Thoracic aorta (tissue), 2 donors: Measurements from ENCODE around the gene SERINC1. TPM values are rescaled to one million over a fixed set of nuclear protein-coding genes. Genes with fewer than 3 reads are reported as not detected.
"Not testable (repeated sequence)": the region's sequence is repeated elsewhere in the genome, so short reads cannot be mapped to it uniquely, and the experiment has no call there.

Source experiments
- ATAC-seq: fragments of 150-250 bp; one replicate; pipeline ENCODE4 v1.8.0; 2017; ENCODE audit warnings: low read depth; ENCODE audit not compliant: insufficient number of reproducible peaks, low FRiP score
- DNase-seq: peaks from one replicate; pipeline ENCODE4 v3.0.0-alpha.2; 2020; ENCODE audit warnings: low spot score
- H3K27ac ChIP-seq, 2 donors: fragments of 200-600 bp; sonication (generic); 1 replicate in 1 of 2; 2 replicates in 1 of 2; pipeline ENCODE4 v1.5.1; 2016; ENCODE audit warnings: mild to moderate bottlenecking in 2 of 2, moderate library complexity in 2 of 2
- H3K27me3 ChIP-seq: fragments of 200-600 bp; sonication (generic); replicated peaks from 2 replicates; pipeline ENCODE4 v1.6.0; 2016; ENCODE audit warnings: mild to moderate bottlenecking; ENCODE audit not compliant: insufficient read depth
- H3K36me3 ChIP-seq: fragments of 200-600 bp; sonication (generic); one replicate; pipeline ENCODE4 v1.5.1; 2016
- H3K4me1 ChIP-seq, 2 donors: fragments of 200-600 bp; sonication (generic); 1 replicate in 1 of 2; 2 replicates in 1 of 2; pipeline versions ENCODE4 v1.5.1 to v1.6.0; 2016; ENCODE audit warnings: low read depth in 2 of 2, mild to moderate bottlenecking in 1 of 2; ENCODE audit not compliant: control insufficient read depth in 1 of 2
- H3K4me3 ChIP-seq: fragments of 200-600 bp; sonication (generic); 2 replicates; pipeline ENCODE4 v1.5.1; 2016; ENCODE audit warnings: mild to moderate bottlenecking
- H3K9me3 ChIP-seq: fragments of 200-600 bp; sonication (generic); 2 replicates; pipeline ENCODE4 v1.5.1; 2016
- CTCF ChIP-seq: fragments of 200-600 bp; sonication (generic); IDR thresholded peaks from one replicate; pipeline ENCODE4 v1.5.1; 2019; ENCODE audit warnings: antibody characterized with exemption
- total RNA-seq, 2 donors: library from RNA; depleted of rRNA; stranded (reverse); fragments of >200 nt; gene quantifications; one replicate each; pipeline versions ENCODE4 v1.1.0 to v1.2.3, GENCODE V29; 2016

SERINC1 gene
- 100 to 1,000 TPM; 248 to 258 TPM for total RNA-seq

DNA sequence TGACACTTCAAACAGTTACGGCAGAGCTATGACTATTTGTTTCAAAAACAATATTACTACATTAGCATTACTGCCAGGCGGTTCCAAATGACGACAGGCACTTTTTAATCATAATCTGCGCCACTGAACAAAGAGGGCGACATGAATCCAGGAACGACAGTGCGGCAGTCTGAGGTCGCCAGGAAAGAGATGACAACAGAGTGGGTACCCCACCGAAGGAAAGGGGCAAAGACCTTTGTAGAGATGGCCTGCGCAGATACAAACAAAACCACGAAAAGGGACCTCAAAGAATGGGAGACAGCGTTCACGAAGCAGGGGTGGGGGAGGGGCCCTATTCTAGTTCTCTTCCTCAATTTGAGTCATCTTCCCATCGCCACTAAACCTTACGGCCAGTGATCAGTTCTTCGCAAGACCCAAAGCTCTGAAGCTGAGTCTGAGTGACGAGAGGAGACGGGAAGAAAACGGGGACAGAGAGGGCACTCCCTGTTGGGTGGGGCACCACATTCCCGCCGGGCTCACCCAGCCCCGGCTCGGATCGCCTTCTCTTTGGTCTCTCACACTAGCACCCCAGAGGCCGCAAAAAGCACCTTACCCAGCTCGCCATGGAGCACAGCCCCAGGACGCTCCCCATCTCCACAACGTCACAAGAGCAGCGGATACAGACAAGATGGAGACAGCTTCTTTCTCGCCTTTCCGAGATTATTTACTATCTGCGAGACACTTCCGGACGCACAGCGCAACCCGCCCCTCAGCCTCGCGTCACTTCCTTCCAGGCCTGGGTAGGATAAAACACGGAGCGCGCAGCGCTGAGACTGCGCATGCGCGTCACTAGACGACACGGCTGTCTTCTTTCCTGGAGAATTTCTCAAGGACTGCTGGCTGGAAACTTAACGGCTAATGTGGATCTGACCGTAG lies at the start of gene SERINC1:
Gene SERINC1 (minus strand): TSS at position 701 of the 915 bp plus-strand sequence. CDS start 70 bp downstream, at position 631.
- ATAC-seq: peak; percentile 98

DNA sequence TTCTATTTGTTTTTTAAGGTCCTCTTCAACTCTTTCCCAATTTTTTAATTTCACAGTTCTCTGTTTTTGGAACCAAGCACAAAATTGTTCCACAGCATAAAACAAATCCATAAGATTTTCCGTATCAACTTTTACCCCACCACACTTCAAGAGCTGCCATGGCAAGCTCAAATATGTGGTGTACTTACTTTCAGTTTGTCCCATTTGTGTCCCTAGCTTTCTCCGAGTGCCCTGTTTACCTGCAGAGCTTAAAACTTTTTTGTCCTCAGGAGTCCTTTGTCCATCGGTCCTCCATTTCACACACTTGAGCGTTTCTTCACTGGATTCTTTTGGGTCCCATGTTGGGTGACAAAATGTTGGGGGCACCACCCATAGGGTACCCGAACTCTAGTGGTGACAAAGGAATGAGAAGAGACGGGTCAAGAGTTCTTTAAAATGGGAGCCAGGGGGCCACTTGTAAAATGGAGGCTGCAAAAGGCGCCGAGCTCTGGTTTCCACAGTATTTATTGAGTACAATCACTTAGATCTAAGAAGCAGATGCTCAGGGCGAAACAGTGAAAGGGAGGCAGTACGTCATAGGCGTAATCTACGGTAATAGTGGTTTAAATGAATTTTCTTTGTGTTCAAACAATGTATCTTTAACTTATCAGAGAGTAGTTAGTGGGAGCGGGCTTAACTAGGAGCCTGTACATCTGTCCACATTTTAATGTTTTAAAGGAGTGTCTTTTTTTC lies 39.8 kb upstream of the SERINC1 start:
- Histone ChIP-seq H3K27ac (no peak overlapping the region), H3K36me3 (no peaks in the 10 kb centered on the region), H3K27me3 (no peaks in the 10 kb centered on the region), H3K4me1 (no peaks in the 10 kb centered on the region), H3K9me3 (no peaks in the 10 kb centered on the region), H3K4me3 (no peak overlapping the region)
- TF ChIP-seq CTCF: no peak
- ATAC-seq (no peak), DNase-seq (no peak)

More for the DNA sequence above, at the start of gene SERINC1:
- peaks cover 18 to 40% of the 10 kb centered on the region in 2 donors for H3K4me1 ChIP-seq
- H3K4me3 ChIP-seq: peak within 1 kb of the TSS; percentile 86
- DNase-seq: peak; percentile 75
- peak within 1 kb of the TSS; percentile 94 to 98 for H3K27ac ChIP-seq
- H3K9me3 ChIP-seq: no peaks in the 10 kb centered on the region
- H3K36me3 ChIP-seq: no peaks in the 10 kb centered on the region
- H3K27me3 ChIP-seq: no peaks in the 10 kb centered on the region
- TF ChIP-seq CTCF: no peak

- not testable (repeated sequence) for H3K27ac ChIP-seq, H3K4me3 ChIP-seq, H3K27me3 ChIP-seq, H3K4me1 ChIP-seq, H3K9me3 ChIP-seq, H3K36me3 ChIP-seq, DNase-seq, ATAC-seq
Measured at GRCh38 chr6:122505170-122505569, 33.6 kb upstream of the SERINC1 start.

- H3K4me1 ChIP-seq: no peaks in the 10 kb centered on the region
- H3K36me3 ChIP-seq: no peaks in the 10 kb centered on the region
- no peak overlapping the region for H3K27ac ChIP-seq
- TF ChIP-seq CTCF: no peak
- ATAC-seq (no peak), DNase-seq (no peak)
- peaks cover 14% of the 10 kb centered on the region for H3K9me3 ChIP-seq
- no peak overlapping the region for H3K4me3 ChIP-seq
- H3K27me3 ChIP-seq: no peaks in the 10 kb centered on the region
Measured at GRCh38 chr6:122501475-122501874, 29.9 kb upstream of the SERINC1 start.

DNA sequence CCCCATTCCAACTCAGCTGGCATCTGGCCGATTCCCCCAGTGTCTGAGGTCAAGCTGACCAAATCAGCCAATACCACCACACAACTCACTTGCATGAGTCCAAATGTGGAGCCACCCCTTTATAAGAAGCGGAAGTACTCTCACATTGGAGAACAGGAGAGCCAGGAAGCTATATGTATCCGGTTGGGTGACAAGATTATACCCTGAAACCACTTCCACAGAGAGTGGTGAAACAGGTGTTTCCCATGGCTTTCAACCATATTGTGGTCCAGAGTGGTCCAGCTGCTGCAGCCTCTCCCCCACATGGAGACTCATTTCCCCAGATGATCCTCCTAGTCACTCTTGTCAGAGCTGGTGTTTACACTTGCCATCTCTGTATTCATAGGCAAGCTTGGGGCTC lies 24.0 kb upstream of the SERINC1 start:
- no peak for TF ChIP-seq CTCF
- Histone ChIP-seq H3K27ac (no peak overlapping the region), H3K27me3 (no peaks in the 10 kb centered on the region), H3K9me3 (peaks cover 6% of the 10 kb centered on the region), H3K36me3 (no peaks in the 10 kb centered on the region), H3K4me1 (no peaks in the 10 kb centered on the region), H3K4me3 (no peak overlapping the region)
- no peak for DNase-seq
- no peak for ATAC-seq
